Measurements from ENCODE around the gene SAA1. TPM values are rescaled to one million over a fixed set of nuclear protein-coding genes. Genes with fewer than 3 reads are reported as not detected.

Gene SAA1
- total RNA-seq, 1 donor from 2014 or later: 56.2 TPM

- no peak for ATAC-seq
These were observed 45.9 kb downstream of the SAA1 start for GRCh38 chr11:18312012-18312411.

- ATAC-seq: peak; percentile 35
These were observed 46.8 kb downstream of the SAA1 start for GRCh38 chr11:18312663-18313420.

- peak; percentile 15 for ATAC-seq
These were observed 48.1 kb downstream of the SAA1 start for GRCh38 chr11:18313965-18314763.

- no peak for ATAC-seq
These were observed 48.9 kb downstream of the SAA1 start for GRCh38 chr11:18314784-18315523.

- ATAC-seq: no peak
These were observed 49.8 kb downstream of the SAA1 start for GRCh38 chr11:18315893-18316292.

- ATAC-seq: no peak
These were observed 51.5 kb downstream of the SAA1 start for GRCh38 chr11:18317551-18317950.

Other genes with a start within 250 kb of the SAA1 start
- gene TPH1, start 220.0 kb upstream of the SAA1 start, total RNA-seq: 0.08 TPM
- gene SAAL1, start 160.2 kb upstream of the SAA1 start, total RNA-seq: 10.4 TPM
- gene MRGPRX3, start 133.7 kb upstream of the SAA1 start, total RNA-seq: 1.9 TPM
- gene MRGPRX4, start 93.4 kb upstream of the SAA1 start, total RNA-seq: not detected
- gene SAA4, start 29.5 kb upstream of the SAA1 start, total RNA-seq: 0.64 TPM
- 19.0 TPM for gene SAA2, start 17.6 kb upstream of the SAA1 start, total RNA-seq
- 12.3 TPM for gene HPS5, start 55.9 kb downstream of the SAA1 start, total RNA-seq
- 33.9 TPM for gene GTF2H1, start 56.3 kb downstream of the SAA1 start, total RNA-seq
- 564 TPM for gene LDHA, start 128.3 kb downstream of the SAA1 start, total RNA-seq
- not detected for gene LDHC, start 146.1 kb downstream of the SAA1 start, total RNA-seq
- not detected for gene LDHAL6A, start 189.6 kb downstream of the SAA1 start, total RNA-seq